Stimulated activated CD8-positive, alpha-beta memory T cell treated with anti-CD3 and anti-CD28 coated beads, Interleukin-12 subunit alpha, Interleukin-12 subunit beta, amount 100 ng/mL, for 4 hours (primary cell): ENCODE results near the gene CRACDL.

Source experiments
- DNase-seq: peaks from one replicate; pipeline ENCODE4 v3.0.0-alpha.2; 2020; ENCODE audit warnings: low read depth

Gene CRACDL

DNA sequence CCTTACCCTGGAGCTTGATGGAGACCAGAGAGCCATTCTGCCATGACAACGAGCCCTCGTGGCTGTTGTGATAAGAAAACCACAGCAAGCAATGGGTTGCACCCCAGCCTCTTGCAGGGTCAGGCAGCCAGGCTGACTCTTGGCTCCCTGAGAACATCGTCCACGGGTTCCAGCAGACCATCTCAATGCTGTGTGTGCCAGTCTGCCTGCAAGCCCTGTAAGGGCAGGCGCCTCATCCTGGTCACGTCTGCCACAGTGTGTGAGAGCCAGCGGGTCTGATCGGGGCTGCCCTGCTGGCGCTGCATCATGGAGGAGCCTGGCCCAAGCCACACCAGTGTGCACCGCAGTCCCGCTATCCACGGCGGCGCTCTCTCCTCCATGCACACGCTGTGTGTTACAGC is 134.1 kb downstream of the CRACDL start:
- no peak for DNase-seq

DNA sequence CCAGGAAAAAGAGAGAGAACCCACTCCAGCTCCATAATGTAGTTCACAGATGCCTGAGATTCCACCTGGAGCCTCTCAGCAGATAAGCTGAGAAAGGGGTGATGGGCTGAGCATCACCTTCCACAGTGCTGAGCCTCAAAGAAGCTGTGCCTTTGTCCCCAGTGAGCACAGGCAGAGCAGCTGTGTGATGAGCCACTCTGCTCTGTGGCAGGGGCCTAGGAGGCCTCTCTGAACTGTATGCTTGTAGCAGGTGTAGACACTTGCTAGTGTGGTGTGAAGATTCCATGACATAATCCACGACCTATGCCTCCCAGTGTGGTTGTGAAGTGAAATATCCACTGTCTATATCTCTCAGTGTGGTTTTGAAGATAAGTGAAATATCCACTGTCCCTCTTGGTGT is 134.7 kb downstream of the CRACDL start:
- no peak for DNase-seq

DNA sequence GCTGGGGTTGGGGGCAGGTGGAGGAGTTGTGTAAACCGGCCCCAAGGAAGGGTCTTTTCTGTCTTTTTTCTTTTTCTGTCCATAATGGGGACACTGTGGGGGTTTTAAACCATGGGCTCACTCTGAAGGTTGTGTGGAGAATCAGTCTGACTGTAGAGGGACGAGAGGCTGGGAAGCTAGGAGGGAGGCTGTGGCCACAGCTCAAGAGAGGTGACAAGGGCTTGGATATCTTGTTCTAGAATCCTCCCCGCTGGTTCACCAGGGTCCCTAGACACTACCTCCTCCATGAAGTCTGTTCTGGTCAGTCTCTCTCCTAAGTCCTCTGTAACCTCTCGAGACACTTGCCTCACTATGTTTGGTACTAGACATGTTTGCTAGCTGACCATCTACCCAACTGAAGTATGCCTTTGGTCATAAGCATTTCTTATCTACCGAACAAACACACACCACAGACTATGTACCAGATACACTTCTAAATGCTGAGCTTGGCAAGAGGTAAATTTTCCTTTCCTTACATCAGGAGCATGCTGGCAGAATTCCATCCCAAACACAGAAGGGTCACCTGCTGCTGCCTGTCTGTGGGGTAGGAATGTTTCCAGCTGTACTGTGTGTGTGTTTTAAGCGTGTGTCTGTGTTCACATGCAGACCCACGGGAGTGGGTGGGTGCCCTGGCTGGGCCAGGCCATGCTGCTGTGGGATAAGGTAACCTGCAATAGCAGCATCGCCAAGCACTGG is 135.5 kb downstream of the CRACDL start:
- no peak for DNase-seq

DNA sequence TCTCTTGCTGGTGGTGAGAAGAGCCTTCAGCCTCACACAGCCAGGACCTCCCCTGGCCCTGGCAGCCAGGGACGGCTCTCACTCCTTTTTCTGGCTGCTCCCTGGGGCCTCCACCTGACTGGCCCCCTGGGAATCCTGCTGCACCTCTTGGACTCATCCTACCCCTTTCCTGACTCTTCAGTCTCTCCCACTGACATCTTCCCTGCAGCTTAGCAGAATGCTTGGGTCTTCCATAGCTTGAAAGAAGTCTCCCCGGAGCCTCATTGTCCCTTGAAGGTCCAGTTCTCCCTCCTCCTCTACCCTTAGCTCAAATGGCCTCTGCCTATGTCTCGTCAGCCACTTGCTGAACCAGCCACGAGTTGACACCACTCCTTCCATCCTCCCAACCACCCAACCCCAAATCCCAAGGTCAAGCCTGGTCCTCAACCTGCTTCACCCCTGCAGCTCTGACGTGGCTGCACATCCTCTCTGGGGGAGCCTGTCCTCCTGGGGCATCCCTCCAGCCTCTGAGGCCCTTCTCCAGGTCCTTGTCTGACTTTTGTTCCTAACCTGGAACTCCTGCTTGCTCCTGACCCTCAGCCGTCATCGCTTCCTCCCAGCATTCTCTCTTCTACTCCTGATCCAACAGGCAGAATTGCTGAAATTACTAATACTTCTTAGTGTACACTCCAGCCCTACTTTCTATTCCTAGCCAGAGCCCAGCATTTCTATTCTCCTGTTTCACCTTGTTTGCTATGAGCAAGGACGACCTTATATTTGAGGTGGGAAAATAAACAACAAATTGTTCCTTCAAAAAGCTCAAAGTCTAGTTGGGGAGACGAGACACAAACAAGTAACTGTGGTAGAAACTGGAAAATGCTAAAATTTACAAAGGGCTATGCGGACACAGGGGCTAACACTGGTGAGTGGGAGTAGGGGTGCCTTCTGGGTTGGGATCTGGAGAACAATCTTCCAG is 136.4 kb downstream of the CRACDL start:
- DNase-seq, result no peak

DNA sequence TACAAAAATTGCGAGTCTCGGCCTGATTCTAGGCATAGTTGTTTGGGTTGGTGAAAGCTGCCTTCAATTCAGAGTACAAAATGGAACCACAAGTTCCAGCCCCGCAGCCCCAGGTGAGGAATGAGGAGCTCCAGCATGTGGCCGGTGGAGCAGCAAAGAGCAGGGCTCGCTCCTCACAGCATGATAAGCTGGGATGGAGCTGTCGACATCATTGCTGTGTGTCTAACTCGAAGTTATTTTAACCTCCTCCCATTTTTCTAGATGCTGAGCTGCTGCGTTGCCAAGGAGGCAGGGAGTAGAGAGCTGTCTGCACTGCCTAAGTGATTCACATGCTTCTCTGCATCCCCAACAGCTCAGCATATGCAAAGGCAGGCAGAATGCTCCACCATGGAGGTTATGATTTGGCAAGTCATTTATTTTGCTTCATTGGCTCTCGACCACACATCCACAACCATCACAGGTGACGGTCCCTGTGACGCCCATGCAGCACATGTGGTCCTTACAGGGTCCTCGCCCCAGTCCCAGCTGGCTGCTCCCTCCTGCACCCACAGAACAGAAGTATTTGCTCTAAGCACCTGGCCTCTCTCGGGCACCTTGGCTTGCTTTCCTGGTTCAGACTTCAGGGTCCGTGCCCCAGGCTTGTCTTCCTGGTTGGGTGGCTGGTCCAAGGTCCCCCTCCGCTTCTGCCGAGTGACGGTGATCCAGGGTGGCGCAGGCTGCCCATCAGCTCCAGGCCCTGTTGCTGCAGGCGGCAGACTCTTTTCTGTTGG is 139.1 kb downstream of the CRACDL start:
- no peak for DNase-seq

DNA sequence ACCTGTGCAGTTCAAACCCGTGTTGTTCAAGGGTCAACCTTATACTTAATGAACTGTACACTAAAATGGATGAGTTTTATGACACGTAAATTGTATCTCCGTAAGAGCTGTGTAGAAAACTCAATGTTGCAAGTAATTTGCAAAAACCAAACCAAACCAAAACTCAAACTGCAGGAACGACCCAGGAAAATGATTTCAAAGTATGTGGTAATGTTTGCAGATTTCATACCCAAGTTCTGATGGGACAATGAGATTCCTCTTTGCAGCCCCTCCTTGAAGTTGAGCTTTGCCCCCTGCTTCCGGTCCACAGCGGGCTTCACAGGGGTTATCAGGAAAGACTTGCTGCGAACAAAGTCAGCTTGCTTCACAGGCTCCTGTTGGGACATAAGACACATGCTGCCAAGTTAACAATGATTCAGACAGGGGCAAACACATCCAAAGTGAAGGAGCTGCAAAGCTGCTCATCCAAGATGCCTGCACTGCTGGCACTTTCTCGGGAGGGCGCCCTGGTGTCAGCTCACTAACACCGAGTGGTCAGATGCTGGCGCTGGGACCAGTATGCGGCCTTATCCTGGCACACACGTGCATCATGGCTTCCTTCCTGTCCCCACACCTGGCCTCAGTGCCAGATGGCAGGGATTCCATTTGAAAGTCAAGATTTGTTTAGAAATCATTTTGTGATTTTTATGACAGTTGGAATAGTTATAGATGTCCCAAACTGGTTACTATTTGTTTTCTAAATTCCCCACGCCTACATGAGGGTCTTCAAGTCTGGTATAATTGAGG is 139.9 kb downstream of the CRACDL start:
- DNase-seq, result no peak

DNA sequence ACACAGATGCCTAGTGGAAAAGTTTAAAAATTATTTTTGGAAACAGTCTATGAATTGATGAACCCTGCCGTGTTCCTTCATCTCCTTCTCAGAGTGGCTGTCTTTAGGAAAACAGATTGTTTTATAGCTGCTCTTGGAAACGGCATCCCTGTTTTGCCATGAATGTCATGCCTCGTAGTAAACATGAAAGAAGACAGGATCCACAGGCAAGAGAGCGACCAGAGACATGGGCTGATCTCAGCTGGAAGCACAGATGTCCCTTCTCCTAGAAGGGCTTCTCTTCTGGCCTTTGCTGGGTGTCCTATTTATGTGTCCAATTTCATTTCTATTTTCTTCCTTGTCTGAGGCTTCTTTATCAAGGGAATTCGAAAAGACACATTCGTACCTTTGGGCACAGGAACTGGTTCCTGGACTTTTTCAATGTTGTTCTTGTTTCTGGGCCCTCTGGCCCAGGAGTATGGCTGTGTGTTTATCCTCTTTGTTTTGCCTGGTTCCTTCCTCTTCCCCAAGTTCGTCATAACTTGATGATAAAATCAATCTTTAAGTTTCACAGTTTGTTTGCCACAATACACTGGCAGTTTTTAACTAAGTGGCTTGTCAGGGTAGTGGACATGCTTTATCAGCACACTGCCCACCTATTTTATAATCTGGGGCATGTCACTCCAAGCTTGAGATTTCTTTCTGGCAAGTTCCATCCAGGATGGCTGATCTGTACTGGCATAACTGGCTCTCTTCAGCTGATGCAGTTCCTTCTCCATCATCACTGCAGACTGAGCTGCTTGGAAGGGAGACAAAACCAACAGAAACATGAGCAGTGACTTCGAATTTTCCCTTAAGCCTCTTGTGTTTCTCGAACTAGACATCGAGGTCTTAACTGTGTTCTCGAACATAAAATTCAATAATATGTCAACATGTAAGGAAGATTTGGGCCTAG is 141.9 kb downstream of the CRACDL start:
- no peak for DNase-seq

DNA sequence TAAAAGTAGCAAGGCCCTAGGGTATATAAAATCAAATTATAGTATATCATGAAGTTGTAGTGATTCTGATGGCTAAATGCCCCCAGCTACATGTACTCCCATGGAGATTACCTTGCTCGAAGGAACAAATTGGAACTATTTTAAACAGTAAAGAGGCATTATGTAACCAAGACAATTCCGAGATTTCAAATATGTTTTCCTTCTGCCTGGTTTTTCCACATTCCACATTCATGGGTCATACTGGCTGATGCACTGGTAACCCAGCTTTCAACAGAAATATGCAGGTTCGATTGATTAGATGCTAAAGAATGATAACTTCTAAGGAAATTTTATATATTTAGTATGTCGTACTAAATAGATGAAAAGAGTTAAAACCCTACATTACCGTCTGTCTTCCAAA is 142.8 kb downstream of the CRACDL start:
- DNase-seq, result no peak

DNA sequence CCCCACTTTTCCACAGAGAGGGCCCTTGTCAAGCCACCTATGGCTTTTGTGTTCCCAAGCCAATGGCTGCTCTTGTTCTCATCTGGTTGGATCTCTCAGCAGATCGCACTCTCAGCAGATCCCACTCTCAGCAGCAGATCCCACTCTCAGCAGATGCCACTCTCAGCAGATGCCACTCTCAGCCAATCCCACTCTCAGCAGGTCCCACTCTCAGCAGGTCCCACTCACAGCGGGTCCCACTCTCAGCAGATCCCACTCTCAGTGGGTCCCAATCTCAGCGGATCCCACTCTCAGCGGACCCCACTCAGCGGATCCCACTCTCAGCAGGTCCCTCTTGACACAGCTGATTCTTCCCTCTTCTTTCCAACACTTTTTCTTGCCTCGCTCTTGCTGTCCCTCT is 145.8 kb downstream of the CRACDL start:
- no peak for DNase-seq

DNA sequence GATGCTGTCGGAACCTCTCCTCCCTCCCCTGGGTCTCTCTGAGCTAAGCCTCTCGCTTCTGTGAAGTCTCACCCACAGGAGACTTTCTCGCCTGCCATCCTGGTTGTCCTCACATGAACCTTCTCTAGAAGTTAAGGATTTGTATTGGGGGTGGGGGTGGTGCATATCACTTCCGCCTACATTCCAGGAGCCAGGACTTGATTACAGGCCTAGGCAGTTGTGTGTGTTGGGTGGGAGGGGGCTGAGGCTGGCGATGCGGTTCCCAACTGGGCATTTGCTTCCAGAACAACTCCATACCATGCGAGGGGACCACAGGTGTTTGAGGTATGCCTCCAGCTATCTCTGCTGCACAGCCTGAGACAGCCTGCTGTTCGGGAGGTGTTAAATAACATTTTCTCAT is 148.3 kb downstream of the CRACDL start:
- no peak for DNase-seq

DNA sequence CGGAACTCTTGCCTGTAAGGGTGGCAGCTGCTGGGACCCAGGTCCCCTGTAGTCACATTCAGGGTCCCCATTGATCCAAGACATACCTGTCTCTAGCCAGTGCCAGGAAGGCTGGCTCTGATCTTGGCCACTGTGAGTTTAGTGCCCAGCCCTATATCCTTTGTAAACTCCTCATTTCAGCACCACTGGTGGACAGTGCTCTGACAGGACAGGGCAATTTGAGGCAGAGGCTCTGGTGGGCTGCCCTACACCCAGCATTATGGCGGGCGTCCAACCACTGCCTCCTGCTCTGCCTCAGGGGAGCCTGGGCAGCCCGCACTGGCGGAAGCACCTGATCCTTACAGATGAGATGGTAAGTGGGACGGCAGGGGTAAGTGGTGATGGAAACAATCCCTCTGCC is 149.8 kb downstream of the CRACDL start:
- DNase-seq, result no peak

DNA sequence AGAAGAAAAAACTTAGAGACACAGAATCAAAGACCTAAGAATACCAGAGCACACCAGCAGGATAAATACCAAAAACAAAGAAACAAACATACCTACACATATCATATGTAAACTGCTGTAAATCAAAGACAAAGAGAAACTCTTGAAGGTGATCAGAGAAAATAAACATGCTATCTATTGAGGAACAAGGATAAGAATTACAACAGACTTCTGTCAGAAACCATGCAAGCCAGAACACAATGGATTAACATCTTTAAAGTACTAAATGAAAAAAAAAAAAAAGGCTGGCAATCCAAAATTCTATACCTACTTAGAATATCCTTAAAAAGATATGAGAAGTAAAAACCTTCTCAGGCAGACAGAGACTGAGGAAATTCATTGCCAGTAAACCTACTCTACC is 153.5 kb downstream of the CRACDL start:
- no peak for DNase-seq

DNA sequence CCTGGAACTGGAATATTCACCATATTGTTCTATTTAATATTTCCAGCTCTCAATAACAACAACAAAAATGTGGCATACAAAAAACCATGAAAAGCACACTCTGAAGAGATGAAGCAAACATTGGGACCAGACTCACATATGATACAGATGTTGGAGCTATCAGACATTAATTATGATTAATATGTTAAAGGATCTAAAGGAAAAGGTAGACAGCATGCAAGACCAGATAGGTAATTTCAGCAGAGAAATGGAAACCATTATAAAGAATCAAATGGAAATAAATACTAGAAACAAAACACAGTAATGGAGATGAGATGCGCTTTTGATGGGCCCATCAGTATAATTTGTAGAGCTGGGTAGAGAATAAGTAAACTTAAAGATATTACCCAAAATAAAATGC is 154.2 kb downstream of the CRACDL start:
- DNase-seq, result no peak

DNA sequence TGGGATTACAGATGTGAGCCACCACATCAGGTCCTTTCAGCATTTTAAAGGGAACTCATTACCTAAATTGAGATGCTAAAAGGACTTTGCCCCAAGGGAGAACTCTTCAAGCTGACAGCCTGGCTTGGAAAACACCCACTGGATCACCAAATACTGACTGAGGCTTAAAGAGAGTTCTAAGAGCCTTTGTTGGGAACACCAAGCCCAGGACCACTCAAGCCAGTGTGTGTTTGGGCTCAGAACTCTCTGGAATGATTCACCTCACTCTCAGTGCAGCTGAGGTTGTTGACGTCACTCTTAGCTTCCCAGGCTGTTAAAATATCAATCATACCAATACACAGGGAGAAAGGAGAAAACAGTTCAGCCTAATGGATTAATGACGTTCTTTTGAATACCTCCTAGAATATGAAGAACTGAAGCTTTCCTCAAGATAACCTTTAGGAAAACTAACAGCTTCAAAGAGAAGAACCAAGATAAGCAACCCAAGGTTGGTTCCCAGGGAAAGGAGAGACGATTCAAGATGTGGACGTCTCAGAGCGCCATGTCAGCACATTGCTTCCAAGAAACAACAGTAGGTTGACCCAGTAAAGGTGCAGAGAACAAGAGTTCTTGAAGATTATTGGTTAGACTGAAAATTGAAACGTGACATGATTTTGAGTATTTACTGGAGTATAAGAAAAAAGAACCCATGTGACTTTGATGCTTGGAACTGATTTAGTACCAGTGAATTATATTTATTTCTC is 157.1 kb downstream of the CRACDL start:
- no peak for DNase-seq

DNA sequence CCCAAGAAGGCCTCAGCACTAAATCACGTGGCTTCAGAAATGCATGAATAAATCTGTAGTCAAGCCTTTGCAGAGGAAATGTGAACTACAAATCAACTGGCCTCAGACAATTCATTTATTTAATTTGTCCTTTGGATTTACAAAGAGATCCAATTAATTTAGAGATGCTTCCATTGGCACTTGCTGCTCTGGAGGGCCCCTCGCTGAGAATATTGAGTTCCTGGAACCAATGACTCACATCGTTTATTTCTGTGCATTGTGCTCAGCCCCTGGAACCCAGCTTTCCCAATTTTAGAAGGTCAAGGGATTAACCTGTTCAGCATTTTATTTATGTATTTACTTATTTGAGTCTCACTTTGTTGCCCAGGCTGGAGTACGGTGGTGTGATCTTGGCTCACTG is 157.9 kb downstream of the CRACDL start:
- DNase-seq, result no peak

DNA sequence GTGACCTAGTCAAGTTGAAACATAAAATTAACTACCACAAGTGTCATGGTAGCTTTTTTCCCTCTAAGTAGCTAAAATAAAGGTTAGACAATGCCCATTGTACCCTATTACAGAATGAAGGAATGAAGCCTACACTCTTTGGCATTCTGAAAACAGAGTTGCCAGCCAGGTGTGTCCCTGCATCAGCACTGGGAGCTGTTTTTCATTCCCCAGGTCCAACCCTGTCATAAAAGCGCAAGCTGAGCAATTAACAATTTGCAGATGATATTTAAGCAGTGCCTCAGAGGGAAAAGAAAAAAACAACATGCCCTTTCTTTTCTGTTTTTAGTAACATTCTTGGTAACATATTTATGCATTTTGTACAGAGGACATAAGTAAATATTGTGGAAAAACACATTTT is 158.3 kb downstream of the CRACDL start:
- DNase-seq, result no peak

DNA sequence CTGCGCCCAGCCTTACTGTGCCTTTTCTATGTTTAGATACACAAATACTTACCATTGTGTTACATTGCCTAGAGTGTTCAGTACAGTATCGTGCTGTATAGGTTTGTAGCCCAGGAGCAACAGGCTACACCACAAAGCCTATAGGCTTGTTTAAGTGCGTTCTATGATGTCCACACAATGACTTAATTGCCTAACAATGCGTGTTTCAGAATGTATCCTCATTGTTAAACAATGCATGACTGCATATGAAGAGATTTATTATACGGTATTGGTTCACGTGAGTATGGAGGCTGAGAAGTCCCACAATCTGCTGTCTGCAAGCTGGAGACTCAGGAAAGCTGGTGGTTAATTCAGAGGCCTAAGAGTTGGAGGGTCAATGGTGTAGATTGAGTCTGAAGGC is 158.9 kb downstream of the CRACDL start:
- no peak for DNase-seq

DNA sequence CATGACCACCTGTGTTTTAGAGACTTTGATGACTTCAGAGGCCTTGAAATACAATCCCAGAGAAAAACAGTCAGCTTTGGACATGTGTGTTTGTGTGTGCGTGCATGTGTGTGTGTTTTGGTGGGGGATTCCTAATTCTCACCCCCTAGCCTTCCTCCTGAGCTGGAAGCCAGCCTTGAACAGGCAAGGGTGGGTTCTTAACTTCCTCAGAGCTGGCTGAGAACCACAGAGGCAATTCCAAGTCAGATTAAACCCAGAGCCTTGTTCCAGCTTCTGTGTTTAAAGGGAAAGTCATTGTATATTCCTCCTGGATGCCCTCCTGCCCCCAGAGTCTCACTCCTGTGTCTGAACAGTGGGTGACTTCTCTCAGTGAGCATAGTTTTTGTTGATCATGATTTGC is 159.9 kb downstream of the CRACDL start:
- no peak for DNase-seq

DNA sequence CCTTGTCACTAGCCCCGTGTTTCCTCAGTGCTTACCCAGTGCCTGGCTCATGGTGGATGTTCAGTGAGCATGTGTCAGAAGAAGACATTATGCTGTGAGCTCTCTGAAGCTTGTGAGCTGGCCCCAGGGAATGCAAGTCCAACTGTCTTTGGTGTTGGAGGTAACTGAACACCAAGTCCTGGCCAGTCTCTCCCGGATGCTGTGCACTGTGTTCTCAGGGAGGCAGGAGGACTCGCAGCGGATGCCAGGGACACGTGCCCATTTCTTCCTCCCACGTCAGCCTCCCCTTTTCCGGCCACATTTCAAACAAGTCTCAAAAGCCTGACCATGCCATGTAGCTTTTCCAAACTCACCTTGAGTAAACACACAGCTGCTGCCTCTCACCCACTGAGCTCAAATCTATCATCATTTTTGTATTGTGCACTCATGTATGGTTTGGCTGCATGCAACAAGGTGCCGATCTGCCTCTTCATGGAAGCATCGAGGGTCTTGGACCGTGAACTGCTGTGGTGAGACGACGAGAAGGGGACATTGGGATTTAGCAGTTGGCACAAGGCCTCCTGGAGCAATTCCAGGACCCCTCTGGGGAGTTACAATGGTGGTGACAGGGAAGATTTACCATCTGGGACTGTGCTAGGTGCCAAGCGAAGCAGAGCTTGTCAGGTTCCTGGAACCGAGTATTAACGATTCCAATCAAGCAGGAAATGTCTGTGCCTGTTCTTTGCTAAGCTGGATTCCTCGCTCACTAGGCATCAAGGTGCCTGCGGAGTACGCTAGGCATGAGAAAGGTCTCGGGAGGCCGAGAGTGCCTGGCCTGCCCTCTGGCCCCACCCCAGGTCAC is 160.7 kb downstream of the CRACDL start:
- DNase-seq, result no peak
